GM18951 (cell line): Measurements from ENCODE around the gene EFCAB7.

Experiments used
- POLR2A ChIP-seq: IDR thresholded peaks from 4 replicates; pipeline ENCODE4 v1.6.1; 2011; ENCODE audit warnings: mild to moderate bottlenecking; ENCODE audit not compliant: insufficient read length, insufficient read depth; ENCODE audit errors: extremely low read depth
- in situ Hi-C: fragments of 300-500 bp; cut with MboI; formaldehyde crosslinking; loops from one replicate; pipeline ENCODE4 v1.12.0; 2022; ENCODE audit warnings: low sequenced_read_pairs, mixed read lengths, inconsistent platforms; ENCODE audit not compliant: unreplicated experiment

The EFCAB7 gene

DNA sequence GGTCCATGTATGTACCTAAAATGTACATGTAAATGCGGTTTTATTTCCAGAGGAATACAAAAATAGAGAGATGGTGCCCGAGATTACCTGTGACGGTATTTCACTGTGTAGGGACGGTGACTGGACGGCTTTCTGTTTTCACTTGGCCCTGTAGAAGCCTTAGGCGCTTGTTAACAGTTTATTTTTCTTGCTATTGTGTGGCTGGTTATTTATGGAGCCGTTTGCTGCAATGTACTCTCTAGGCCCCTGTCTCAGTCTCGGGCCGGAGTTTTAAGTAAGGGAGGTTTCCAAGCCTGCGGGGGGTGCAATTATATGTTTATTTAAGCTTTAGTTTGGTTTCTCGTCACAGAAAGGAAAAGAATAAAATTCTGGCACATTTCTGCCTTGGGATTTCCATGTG is 413 bp downstream of the EFCAB7 start:
- in situ Hi-C loops: no loop called here
- no peak for TF ChIP-seq POLR2A

DNA sequence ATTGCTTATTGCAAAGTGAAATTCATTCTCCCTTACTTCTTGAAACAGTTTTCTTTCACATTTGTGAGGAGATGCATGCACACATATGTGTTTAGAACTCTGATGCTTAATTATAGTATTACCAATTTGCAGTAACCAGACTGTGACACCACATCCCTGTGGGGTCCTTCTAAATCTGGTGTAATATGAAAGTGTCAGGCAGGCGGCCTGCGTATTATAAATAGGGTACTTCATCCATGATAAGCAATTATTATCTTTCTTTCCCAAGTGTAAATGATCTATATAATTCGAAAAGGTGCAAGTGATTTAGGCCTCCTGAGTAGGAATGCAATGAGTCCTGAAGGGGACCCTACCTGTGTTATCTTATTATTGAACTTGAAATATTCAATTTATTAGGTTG is 876 bp downstream of the EFCAB7 start:
- in situ Hi-C loops: no loop called here
- no peak for TF ChIP-seq POLR2A

DNA sequence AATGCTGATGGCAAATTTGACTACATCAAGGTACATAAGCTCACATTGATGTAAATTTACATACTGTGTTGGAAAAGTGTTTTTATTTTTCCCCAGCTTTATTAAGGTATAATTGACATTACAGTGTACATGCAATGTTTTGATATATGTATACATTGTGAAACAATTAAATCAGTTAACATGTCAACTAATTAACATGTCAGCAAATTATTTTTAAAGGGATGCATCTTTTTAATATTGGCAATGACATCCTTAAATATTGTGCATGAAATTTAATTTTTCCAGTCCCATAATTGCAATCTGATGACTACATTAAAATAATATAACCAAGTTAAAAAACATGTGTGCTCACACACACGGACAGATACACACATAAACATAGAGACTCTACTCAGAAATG is 9.4 kb downstream of the EFCAB7 start:
- in situ Hi-C loops: no loop called here
- no peak for TF ChIP-seq POLR2A

DNA sequence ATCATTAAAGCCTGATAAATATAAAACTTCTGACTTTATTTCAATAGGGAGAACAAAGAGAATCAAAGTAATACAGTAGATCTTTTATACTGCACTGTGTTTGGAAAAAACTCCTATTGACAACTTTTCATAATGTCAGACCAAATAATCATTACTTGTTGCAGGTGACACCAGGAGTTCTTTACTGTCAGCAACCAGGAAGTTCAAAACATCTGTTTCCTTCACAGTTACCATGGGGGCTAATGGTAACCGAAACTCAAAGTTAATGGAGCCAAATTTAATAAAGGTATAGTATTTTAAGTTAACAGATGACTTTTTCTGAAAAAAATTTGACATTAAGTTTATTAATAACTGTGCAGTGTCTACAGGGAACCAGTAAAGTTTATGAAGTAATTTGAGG is 10.6 kb downstream of the EFCAB7 start:
- no peak for TF ChIP-seq POLR2A
- in situ Hi-C loops: no loop called here

DNA sequence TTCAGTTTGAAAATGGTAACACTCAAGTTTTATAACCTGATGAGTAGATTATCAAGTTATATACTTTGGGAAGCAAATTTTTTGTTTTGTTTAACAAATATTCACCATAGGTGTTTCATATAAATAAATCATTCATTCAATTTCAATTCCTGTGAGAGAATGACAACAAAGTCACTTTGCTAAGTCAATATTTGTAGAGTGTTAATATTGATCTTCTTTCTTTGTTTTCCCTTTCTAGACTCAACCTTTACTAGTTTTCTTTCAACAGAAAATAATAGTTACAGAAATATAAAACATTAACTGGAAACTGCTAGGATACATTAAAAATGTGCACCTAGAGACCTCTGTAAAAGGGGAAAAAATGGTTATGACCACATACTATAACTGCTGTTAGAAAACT is 11.1 kb downstream of the EFCAB7 start:
- in situ Hi-C loops: no loop called here
- TF ChIP-seq POLR2A: no peak

DNA sequence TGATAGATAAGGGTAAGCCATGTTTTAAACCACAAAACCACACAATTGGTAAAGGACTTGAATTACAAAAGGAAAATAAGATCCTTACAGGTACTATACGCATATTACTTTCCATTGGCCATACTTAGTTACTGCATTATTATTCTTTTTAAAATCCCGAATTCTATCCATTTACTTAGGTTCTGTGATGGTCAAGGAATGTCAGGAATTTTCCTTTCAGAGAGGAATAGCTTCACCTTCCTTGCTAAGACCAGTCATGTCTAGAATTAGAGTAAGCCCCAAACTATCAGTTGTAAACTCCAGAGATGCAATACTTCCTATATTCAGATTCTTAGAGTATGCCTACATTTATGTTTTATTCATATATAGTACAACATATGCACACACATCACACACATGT is 13.7 kb downstream of the EFCAB7 start:
- no peak for TF ChIP-seq POLR2A
- in situ Hi-C loops: no loop called here

DNA sequence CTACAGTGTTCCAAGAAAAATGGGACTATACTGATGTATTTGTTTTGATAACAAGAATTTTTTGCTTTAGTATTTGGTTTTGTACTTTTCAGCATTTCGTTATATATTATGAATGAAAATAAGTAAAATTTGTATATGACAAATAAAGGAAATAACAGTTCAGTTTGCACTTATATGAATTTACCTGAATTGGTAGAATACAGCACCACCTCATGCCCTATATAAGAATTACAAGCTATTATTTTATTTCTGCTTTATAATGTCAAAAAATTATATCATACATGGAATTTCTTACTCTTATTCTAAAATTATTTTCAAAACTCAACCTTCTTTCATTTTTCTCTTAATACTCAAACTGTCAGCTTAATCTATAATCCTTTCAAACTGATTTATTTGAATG is 14.6 kb downstream of the EFCAB7 start:
- in situ Hi-C loops: no loop called here

DNA sequence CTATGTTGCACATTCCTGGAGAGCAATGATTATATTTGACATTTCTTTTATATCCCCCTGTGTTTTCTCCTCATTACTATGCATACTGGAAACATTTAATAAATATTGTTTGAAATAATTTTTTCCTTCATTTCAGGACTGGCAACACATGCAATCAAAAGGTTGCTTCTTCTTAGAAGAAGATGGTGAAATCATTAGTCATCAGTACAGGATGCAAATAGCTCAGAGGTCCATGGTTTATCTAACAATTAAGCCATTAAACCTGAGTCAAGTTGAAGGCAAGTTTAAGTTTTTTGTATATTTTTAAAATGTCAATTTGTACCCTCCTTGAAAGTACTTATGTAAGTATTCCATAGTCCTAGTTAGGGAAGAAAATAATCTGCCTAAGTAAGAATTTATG is 22.5 kb downstream of the EFCAB7 start:
- in situ Hi-C loops: no loop called here
- no peak for TF ChIP-seq POLR2A

More for the DNA sequence above, 14.6 kb downstream of the EFCAB7 start:
- no peak for TF ChIP-seq POLR2A

DNA sequence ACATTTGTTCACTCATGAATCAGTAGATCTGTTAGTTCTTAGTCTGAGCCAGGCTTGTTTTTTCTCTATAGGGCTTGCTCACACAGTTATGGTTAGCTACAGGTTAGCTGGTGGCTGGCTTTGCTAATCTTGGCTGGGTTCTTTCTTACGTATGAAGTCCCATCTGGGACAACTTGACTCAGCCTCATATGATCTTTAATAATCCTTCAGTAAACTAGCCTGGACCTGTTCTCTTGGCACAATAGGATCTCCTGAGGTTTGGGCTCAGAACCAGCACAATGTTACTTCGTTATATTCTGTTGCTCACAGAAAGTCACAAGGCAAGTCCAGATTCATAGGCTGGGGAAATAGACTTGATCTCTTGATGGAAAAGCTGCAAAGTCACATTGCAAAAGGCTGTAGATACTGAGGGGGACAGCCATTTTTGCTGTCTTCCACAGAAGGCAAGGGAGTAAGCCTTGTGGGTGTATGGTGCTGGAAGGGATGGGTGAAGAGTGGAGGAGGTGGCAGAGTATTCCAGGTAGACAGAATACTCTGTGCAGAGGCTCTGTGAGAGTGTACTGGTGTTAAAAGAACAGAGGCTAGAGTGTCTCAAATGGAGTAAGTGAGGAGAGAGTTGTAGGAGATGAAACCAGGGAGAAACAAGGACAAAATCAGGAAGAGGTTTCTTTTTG is 24.4 kb downstream of the EFCAB7 start:
- no peak for TF ChIP-seq POLR2A
- in situ Hi-C loops: no loop called here

DNA sequence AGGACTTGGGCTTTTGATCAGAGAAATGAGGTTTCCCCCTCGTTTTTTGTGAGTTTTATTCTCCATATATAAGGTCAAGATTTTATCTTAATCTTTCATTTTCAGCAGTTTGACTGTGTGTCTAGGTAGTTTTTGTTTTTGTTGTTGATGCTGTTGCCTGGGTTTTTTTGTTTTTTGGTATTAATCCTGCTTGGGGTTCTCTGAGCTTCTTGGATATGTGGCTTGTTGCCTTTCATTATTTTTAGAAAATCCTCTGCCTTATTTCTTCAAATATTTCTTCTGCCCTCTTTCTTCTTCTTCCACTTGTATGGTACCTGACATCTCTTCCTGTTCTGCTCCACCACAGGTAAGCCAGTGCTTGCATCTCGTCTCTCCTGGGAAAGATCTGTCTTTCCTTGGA is 25.0 kb downstream of the EFCAB7 start:
- in situ Hi-C loops: no loop called here
- TF ChIP-seq POLR2A: no peak

DNA sequence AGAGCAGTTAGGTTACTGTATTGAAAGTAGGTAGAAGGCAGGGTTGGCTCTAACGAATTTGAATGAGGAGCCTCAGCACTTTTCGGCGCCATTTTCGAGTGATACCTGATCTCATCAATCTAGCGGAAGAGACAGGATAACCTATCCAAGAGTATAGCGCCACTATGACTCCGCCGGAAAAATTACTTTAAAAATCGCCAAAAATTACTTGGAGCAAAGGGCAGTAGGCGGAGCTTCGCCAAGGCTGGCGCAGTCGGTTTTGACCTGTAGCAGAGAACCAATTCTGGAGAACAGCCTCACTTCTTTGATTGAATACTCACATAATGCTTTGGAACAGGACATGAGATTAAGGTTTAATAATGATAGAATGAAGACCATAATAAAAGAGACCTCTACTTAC is 25.6 kb downstream of the EFCAB7 start:
- no peak for TF ChIP-seq POLR2A
- in situ Hi-C loops: no loop called here

DNA sequence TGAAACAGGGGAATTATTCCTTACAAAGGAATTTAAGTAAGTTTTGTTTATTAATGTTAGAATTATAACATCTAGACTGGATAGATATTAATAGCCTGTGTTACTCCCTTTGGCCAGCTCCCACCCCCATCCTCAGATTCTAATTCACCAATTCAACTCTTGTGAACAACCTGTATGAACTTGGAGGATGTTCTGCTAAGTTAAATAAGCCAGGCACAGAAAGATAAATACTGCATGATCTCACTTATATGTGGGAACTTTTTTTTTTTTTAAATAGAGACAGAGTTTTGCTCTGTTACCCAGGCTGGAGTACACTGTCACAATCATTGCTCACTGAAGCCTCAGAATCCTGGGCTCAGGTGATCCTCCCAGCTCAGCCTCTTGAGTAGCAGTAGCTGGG is 32.2 kb downstream of the EFCAB7 start:
- in situ Hi-C loops: no loop called here

DNA sequence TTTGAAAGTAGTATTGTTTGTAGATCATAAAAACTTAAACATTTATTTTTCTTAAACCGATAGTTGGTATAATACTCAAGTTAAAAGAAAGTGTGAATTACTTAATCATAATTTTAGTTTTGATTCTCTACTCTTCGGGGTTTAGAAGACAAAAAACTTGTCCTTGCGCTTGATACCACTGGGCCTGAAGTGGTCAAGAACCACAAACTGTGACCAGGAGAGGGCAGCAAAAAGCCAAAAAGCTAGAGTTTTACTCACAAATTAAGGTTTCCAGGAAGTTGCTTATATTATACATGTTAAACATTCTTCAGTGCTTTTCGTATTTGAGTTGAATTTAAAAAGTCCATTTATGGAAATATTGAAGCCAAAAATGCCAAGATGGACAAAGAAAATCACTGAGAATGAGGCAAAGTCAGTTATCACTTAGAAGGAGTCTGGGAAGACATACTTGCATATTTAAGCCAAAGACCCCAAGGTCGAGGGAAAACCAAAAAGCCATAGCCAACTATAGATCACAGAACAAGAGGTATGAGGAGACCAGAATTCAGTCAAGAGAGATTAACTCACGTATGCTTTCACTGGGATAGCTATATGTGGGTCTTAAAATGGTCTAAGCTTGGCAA is 34.2 kb downstream of the EFCAB7 start:
- in situ Hi-C loops: no loop called here
- no peak for TF ChIP-seq POLR2A

More for the DNA sequence above, 32.2 kb downstream of the EFCAB7 start:
- TF ChIP-seq POLR2A: no peak

DNA sequence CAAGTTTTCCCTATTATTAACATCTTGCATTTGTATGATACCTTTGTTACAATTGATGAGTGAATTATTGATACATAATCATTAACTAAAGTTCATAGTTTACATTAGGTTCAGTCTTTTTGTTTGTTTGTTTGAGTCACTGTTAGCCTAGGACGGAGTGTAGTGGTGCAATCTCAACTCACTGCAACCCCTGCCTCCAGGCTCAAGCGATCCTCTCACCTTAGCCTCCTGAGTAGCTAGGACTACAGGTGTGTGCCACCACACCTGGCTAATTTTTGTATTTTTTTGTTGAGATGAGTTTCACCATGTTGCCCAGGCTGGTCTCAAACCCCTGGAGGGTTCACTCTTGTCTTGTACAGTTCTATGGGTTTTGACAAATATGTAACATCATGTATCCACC is 36.0 kb downstream of the EFCAB7 start:
- in situ Hi-C loops: no loop called here
- no peak for TF ChIP-seq POLR2A
